NCI-H1930 (cell line): ENCODE measurements around the gene NTNG1.
"Not testable (repeated sequence)": the region's sequence is repeated elsewhere in the genome, so short reads cannot be mapped to it uniquely, and the experiment has no call there.

ENCODE experiments used
- DNase-seq, 2 experiments: peaks; one replicate each; lab custom pipeline; 2025; lab: John Stamatoyannopoulos, UW

NTNG1 gene

GRCh38 chr1:107196973-107197562, 56.2 kb downstream of the NTNG1 start:
- DNase-seq, result no peak

- DNase-seq, result no peak
These were observed 57.7 kb downstream of the NTNG1 start for GRCh38 chr1:107198561-107198960.

- no peak for DNase-seq
These were observed 59.8 kb downstream of the NTNG1 start for GRCh38 chr1:107200631-107201030.

- no peak for DNase-seq
These were observed 61.2 kb downstream of the NTNG1 start for GRCh38 chr1:107202007-107202406.

- no peak for DNase-seq
These were observed 72.4 kb downstream of the NTNG1 start for GRCh38 chr1:107213225-107213624.

- no peak for DNase-seq
These were observed 79.2 kb downstream of the NTNG1 start for GRCh38 chr1:107220036-107220435.

- no peak for DNase-seq
These were observed 84.9 kb downstream of the NTNG1 start for GRCh38 chr1:107225706-107226105.

GRCh38 chr1:107228704-107229371, 88.0 kb downstream of the NTNG1 start:
- no peak for DNase-seq

- no peak for DNase-seq
These were observed 88.9 kb downstream of the NTNG1 start for GRCh38 chr1:107229711-107230110.

- DNase-seq, result no peak
These were observed 89.3 kb downstream of the NTNG1 start for GRCh38 chr1:107230121-107230520.

- DNase-seq, result no peak
These were observed 90.5 kb downstream of the NTNG1 start for GRCh38 chr1:107231291-107231690.

GRCh38 chr1:107232426-107232825, 91.6 kb downstream of the NTNG1 start:
- DNase-seq, result no peak

GRCh38 chr1:107236760-107237159, 95.9 kb downstream of the NTNG1 start:
- DNase-seq, result not testable (repeated sequence)

- DNase-seq, result no peak
These were observed 102.6 kb downstream of the NTNG1 start for GRCh38 chr1:107243461-107243860.

GRCh38 chr1:107244709-107245500, 104.1 kb downstream of the NTNG1 start:
- DNase-seq, result no peak

- DNase-seq, result no peak
These were observed 106.0 kb downstream of the NTNG1 start for GRCh38 chr1:107246775-107247345.

GRCh38 chr1:107247679-107248078, 106.8 kb downstream of the NTNG1 start:
- DNase-seq, result no peak

- no peak for DNase-seq
These were observed 109.3 kb downstream of the NTNG1 start for GRCh38 chr1:107250169-107250568.

- DNase-seq, result no peak
These were observed 110.2 kb downstream of the NTNG1 start for GRCh38 chr1:107251083-107251482.

GRCh38 chr1:107251839-107252238, 111.0 kb downstream of the NTNG1 start:
- DNase-seq, result no peak

GRCh38 chr1:107252271-107252670, 111.4 kb downstream of the NTNG1 start:
- no peak for DNase-seq

GRCh38 chr1:107254306-107254705, 113.5 kb downstream of the NTNG1 start:
- no peak for DNase-seq

GRCh38 chr1:107255469-107255868, 114.6 kb downstream of the NTNG1 start:
- DNase-seq, result no peak
